Psoas muscle (tissue), 8 donors: ENCODE results near the gene CIC. TPM values are rescaled to one million over a fixed set of nuclear protein-coding genes. Genes with fewer than 3 reads are reported as not detected.

Experiments
- ATAC-seq, 4 donors: fragments of 200-7000 bp; cut with Tn5 transposase; one replicate each; pipeline ENCODE4 v1.9.1; 2020; ENCODE audit warnings: moderate library complexity in 3 of 4, mild to moderate bottlenecking in 2 of 4
- DNase-seq, 2 donors: peaks; one replicate each; pipeline ENCODE4 v3.0.0-alpha.2; 2020
- H3K27ac ChIP-seq: fragments of 200-600 bp; one replicate; pipeline ENCODE4 v1.8.0; 2022
- H3K27me3 ChIP-seq, 3 donors: fragments of 200-600 bp in 1 of 3; one replicate each; pipeline versions ENCODE4 v1.6.1 to v1.8.0; 2013 to 2022; ENCODE audit warnings: low read length in 2 of 3, mild to moderate bottlenecking in 2 of 3, moderate library complexity in 1 of 3; ENCODE audit not compliant: insufficient read depth in 3 of 3
- H3K36me3 ChIP-seq, 2 donors: fragments of 200-600 bp in 1 of 2; one replicate each; pipeline versions ENCODE4 v1.6.1 to v1.8.0; 2013 to 2022; ENCODE audit warnings: low read depth in 1 of 2, mild to moderate bottlenecking in 1 of 2, moderate library complexity in 1 of 2; ENCODE audit not compliant: insufficient read depth in 1 of 2
- H3K4me1 ChIP-seq: fragments of 200-600 bp; one replicate; pipeline ENCODE4 v1.8.0; 2022
- H3K4me3 ChIP-seq: fragments of 200-600 bp; one replicate; pipeline ENCODE4 v1.8.0; 2022; ENCODE audit warnings: mild to moderate bottlenecking
- H3K9me3 ChIP-seq: fragments of 200-600 bp; one replicate; pipeline ENCODE4 v1.8.0; 2022
- WGBS, 3 donors: extraction: QIAGEN DNeasy Blood & Tissue Kit; methylation state at CpG; one replicate each; pipeline versions ENCODE4 v1.1.6 to v1.1.7; 2013; 5-methylcytosine and 5-hydroxymethylcytosine counted together
- intact Hi-C, 2 donors: fragments of 100-400 bp; cut with DNase I; formaldehyde crosslinking; loops; one replicate each; pipeline versions ENCODE4 v1.11.0 to v1.14.2; 2022
- polyA plus RNA-seq, 3 donors: library from polyadenylated mRNA; stranded (reverse); fragments of 200-250 nt; gene quantifications; one replicate each; pipeline ENCODE4 v1.2.3, GENCODE V29; 2013
- total RNA-seq, 4 donors: library from RNA; stranded (reverse); fragmentation: NEBNext Ultra II Directional in 2 of 4; extraction: Animal tissue kit (Norgen Biotek cat#: 25700) in 2 of 4; gene quantifications; one replicate each; pipeline versions ENCODE4 v1.2.1 to v1.2.4, GENCODE V29; 2021 to 2023
- TF ChIP-seq, protein P1 (sequence below): fragments of 200-600 bp; IDR thresholded peaks from one replicate; pipeline ENCODE4 v1.8.0; 2022; ENCODE audit warnings: antibody characterized with exemption
- donor health status: healthy with polysubstance abuse.
- donor health status: DM: no; HTN: no; CAD: no; lungs with moderate emphysema.
- donor health status: Bipolar disorder and iron deficiency.
- donor health status: healthy.
- donor health status: DM: yes; HTN: yes; CAD: no.
- donor health status: DM: no; HTN: no; CAD: no.
- donor health status: DM: no; HTN: no; CAD: no.
- donor health status: DM: yes; HTN: yes; CAD: no.

Gene CIC
- total and polyA plus RNA-seq, 7 donors: 17.1 to 55.0 (median 36.4) TPM

DNA sequence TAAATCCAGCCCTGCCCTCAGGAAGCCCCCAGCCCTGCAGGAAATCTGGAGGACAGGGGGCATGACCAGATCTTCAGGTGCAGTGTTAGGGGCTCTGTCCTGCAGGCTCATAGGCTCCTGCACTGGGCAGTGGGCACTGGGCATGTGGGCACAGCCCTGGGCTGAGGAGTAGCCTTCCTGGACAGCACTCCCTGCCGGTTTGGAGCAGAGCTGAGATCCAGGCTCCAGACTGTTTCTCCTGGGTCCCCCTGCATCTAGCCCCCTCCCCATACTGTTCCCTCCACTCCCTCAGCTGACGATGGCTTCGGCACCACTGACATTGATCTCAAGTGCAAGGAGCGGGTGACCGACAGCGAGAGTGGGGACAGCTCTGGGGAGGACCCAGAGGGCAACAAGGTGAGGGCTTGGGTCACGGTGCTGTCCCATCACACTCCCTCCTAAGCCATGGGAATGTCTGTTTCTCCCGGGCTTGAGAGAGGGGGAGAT lies 20.5 kb downstream of the CIC start:
- DNase-seq (peak in 1 of 2 donors; percentile 13), ATAC-seq (no peak)
- TF ChIP-seq, protein P1, sequence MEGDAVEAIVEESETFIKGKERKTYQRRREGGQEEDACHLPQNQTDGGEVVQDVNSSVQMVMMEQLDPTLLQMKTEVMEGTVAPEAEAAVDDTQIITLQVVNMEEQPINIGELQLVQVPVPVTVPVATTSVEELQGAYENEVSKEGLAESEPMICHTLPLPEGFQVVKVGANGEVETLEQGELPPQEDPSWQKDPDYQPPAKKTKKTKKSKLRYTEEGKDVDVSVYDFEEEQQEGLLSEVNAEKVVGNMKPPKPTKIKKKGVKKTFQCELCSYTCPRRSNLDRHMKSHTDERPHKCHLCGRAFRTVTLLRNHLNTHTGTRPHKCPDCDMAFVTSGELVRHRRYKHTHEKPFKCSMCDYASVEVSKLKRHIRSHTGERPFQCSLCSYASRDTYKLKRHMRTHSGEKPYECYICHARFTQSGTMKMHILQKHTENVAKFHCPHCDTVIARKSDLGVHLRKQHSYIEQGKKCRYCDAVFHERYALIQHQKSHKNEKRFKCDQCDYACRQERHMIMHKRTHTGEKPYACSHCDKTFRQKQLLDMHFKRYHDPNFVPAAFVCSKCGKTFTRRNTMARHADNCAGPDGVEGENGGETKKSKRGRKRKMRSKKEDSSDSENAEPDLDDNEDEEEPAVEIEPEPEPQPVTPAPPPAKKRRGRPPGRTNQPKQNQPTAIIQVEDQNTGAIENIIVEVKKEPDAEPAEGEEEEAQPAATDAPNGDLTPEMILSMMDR: no peak
- Histone ChIP-seq H3K36me3 (peaks cover 8 to 79% of the 10 kb centered on the region in 2 donors), H3K27ac (no peak overlapping the region), H3K4me3 (no peak overlapping the region), H3K4me1 (peaks cover 18% of the 10 kb centered on the region), H3K27me3 (no peaks in the 10 kb centered on the region), H3K9me3 (no peaks in the 10 kb centered on the region)
- intact Hi-C loops: loop anchor here in 1 of 2 donors (10.0 kb wide), 1 partner anchor 155 kb away; the partner anchor contains the start of gene POU2F2
- whole genome bisulfite sequencing, 3 donors: 82 to 84% (median 82%) methylated on average over 8 of the region's 8 CpGs

DNA sequence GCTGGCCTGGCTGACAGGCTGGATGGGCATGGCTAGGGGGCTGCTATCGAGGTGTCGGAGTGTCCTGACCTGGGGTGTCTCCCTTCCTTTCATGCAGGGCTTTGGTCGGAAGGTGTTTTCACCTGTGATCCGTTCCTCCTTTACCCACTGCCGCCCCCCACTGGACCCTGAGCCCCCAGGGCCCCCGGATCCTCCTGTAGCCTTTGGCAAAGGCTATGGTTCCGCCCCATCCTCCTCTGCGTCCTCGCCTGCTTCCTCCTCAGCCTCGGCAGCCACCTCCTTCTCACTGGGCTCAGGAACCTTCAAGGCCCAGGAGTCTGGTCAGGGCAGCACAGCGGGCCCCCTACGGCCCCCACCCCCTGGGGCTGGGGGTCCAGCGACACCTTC lies 21.1 kb downstream of the CIC start:
- Histone ChIP-seq H3K27ac (no peak overlapping the region), H3K9me3 (no peaks in the 10 kb centered on the region), H3K4me3 (no peak overlapping the region), H3K4me1 (peaks cover 16% of the 10 kb centered on the region), H3K36me3 (peaks cover 8 to 84% of the 10 kb centered on the region in 2 donors), H3K27me3 (no peaks in the 10 kb centered on the region)
- peak in 1 of 2 donors; percentile 7 for DNase-seq
- intact Hi-C loops: loop anchor here in 1 of 2 donors (10.0 kb wide), 1 partner anchor 155 kb away; the partner anchor contains the start of gene POU2F2
- 80 to 86% (median 81%) methylated on average over 11 to 13 of the region's 13 CpGs for WGBS, 3 donors
- ATAC-seq: no peak
- TF ChIP-seq, protein P1: no peak

DNA sequence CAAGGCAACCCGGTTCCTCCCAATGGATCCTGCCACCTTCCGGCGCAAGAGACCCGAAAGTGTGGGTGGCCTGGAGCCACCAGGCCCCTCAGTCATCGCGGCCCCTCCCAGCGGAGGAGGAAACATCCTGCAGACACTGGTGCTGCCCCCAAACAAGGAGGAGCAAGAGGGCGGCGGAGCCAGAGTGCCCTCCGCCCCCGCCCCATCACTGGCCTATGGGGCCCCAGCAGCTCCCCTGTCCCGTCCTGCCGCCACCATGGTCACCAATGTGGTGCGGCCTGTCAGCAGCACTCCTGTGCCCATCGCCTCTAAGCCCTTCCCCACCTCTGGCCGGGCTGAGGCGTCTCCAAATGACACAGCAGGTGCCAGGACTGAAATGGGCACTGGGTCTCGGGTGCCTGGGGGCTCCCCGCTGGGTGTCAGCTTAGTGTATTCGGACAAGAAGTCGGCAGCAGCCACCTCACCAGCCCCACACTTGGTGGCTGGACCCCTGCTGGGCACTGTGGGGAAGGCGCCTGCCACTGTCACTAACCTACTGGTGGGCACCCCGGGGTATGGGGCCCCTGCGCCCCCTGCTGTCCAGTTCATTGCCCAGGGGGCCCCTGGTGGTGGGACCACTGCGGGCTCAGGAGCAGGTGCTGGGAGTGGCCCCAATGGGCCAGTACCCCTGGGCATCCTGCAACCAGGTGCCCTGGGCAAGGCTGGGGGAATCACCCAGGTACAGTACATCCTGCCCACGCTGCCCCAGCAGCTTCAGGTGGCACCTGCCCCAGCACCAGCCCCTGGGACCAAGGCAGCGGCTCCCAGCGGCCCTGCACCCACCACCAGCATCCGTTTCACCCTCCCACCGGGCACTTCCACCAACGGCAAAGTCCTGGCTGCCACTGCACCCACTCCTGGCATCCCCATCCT lies 21.7 kb downstream of the CIC start:
- intact Hi-C loops: loop anchor here in 1 of 2 donors (10.0 kb wide), 1 partner anchor 156 kb away; the partner anchor contains the start of gene POU2F2
- no peaks in the 10 kb centered on the region for H3K9me3 ChIP-seq
- peaks cover 8 to 89% of the 10 kb centered on the region in 2 donors for H3K36me3 ChIP-seq
- no peaks in the 10 kb centered on the region for H3K27me3 ChIP-seq
- peak in 1 of 4 donors; percentile 23 for ATAC-seq
- no peak overlapping the region for H3K4me3 ChIP-seq
- H3K4me1 ChIP-seq: peaks cover 9% of the 10 kb centered on the region
- H3K27ac ChIP-seq: no peak overlapping the region
- peak; percentile 27 to 59 for DNase-seq
- 80 to 87% (median 81%) methylated on average over 21 to 31 of the region's 31 CpGs for WGBS, 3 donors
- TF ChIP-seq, protein P1: no peak

DNA sequence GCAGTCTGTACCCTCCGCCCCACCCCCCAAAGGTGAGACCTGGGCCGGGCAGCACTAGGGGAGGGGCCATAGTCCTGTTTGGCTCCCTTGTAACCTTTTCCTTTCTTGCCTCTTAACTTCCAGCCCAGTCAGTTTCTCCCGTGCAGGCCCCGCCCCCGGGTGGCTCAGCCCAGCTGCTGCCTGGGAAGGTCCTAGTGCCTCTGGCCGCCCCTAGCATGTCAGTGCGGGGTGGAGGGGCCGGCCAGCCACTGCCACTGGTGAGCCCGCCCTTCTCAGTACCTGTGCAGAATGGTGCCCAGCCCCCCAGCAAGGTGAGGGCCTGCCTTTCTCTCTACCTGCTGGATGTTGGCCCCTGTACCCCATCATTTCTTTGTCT lies 22.4 kb downstream of the CIC start:
- Histone ChIP-seq H3K36me3 (peaks cover 8 to 89% of the 10 kb centered on the region in 2 donors), H3K27ac (no peak overlapping the region), H3K27me3 (no peaks in the 10 kb centered on the region), H3K4me3 (no peak overlapping the region), H3K4me1 (peaks cover 3% of the 10 kb centered on the region), H3K9me3 (no peaks in the 10 kb centered on the region)
- intact Hi-C loops: loop anchor here in 1 of 2 donors (10.0 kb wide), 1 partner anchor 157 kb away; the partner anchor contains the start of gene POU2F2
- DNase-seq (peak in 1 of 2 donors; percentile 53), ATAC-seq (no peak)
- WGBS, 3 donors: 63 to 72% (median 67%) methylated on average over 9 of the region's 9 CpGs
- TF ChIP-seq, protein P1: no peak
